Measurements from ENCODE around the gene CCDC183. TPM values are rescaled to one million over a fixed set of nuclear protein-coding genes. Genes with fewer than 3 reads are reported as not detected.

CCDC183 gene
- total and polyA plus RNA-seq, 4 donors, result 0.20 to 1.8 (median 1.0) TPM

DNA sequence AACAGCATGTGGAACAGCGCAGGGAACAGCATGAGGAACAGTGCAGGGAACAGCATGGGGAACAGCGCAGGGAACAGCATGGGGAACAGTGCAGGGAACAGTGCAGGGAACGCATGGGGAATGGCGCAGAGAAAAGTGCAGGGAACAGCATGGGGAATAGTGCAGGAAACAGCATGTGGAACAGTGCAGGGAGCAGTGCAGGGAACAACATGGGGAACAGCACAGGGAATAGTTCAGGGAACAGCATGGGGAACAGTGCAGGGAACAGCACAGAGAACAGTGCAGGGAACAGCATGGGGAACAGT lies 40.1 kb upstream of the CCDC183 start (continued):
- TF ChIP-seq FOXA2 (IDR thresholded peaks at IDR 0.05) (no peak), REST (IDR thresholded peaks at IDR 0.05) (no peak), RXRA (IDR thresholded peaks at IDR 0.05) (no peak), JUND (IDR thresholded peaks at IDR 0.05) (no peak), RAD21 (IDR thresholded peaks at IDR 0.05) (no peak), NR2F2 (IDR thresholded peaks at IDR 0.05) (no peak), EGR1 (IDR thresholded peaks at IDR 0.05; ENCODE audit: low read depth in 2 of 2) (no peak)

DNA sequence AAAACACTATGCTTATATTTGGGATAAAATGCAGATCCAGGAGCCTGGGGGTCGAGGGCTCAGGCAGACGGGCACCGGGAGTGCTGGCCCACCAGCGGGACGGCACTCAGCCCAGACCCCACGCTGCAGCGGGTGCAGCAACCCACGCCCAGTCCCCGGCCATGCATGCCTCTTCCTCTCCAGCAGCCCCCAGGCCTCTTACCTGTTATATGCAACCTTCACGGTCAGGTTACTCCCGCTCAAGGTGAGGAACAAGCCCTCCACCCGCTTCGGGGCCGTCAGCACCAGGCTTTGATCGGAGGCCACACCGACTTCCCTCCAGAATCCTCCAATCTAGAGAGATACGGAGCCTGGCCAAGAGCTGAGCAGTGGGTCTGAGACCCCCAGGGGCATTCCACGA lies 39.3 kb upstream of the CCDC183 start:
- no peak overlapping the region for H3K9ac ChIP-seq (ENCODE audit: low read depth in 1 of 2, low read length in 2 of 2)

More for the DNA sequence above, 39.3 kb upstream of the CCDC183 start:
- no peak for TF ChIP-seq FOXA2 (IDR thresholded peaks at IDR 0.05)
- TF ChIP-seq, protein P1, sequence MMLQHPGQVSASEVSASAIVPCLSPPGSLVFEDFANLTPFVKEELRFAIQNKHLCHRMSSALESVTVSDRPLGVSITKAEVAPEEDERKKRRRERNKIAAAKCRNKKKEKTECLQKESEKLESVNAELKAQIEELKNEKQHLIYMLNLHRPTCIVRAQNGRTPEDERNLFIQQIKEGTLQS (IDR thresholded peaks at IDR 0.05), result no peak
- no peak for TF ChIP-seq EGR1 (IDR thresholded peaks at IDR 0.05; ENCODE audit: low read depth in 2 of 2)
- no peak for TF ChIP-seq RXRA (IDR thresholded peaks at IDR 0.05)
- no peak for TF ChIP-seq NR2F2 (IDR thresholded peaks at IDR 0.05)
- TF ChIP-seq SP1 (IDR thresholded peaks at IDR 0.05), result no peak
- no peak for TF ChIP-seq REST (IDR thresholded peaks at IDR 0.05)
- no peak for TF ChIP-seq YY1 (IDR thresholded peaks at IDR 0.05)
- no peak for TF ChIP-seq RAD21 (IDR thresholded peaks at IDR 0.05)
- no peak for TF ChIP-seq CTCF (IDR thresholded peaks at IDR 0.05; ENCODE audit: low read depth, low read length, missing input control)
- no peak for TF ChIP-seq JUND (IDR thresholded peaks at IDR 0.05)
- no peak for TF ChIP-seq HNF4A (conservative IDR thresholded peaks at IDR 0.05)
- Histone ChIP-seq H3K36me3 (ENCODE audit: control insufficient read depth in 4 of 4, insufficient read depth in 3 of 4, low read depth in 1 of 4, low read length in 3 of 4) (no peaks in the 10 kb centered on the region), H3K27me3 (ENCODE audit: control insufficient read depth in 4 of 4, insufficient read depth in 4 of 4, low read length in 3 of 4) (no peaks in the 10 kb centered on the region), H3K4me1 (ENCODE audit: control insufficient read depth in 4 of 4, insufficient read depth in 4 of 4, low read length in 3 of 4) (no peaks in the 10 kb centered on the region), H3K9me3 (ENCODE audit: control insufficient read depth in 4 of 4, low read length in 3 of 4) (peaks cover 0 to 1% (median under 1%) of the 10 kb centered on the region in 4 donors), H3K27ac (ENCODE audit: low read depth in 1 of 2, low read length in 2 of 2) (no peak overlapping the region), H3K4me3 (ENCODE audit: low read depth in 1 of 3, low read length in 3 of 3) (no peak overlapping the region)
- DNase-seq (ENCODE audit: low spot score), result no peak
- 95% methylated on average over 18 of the region's 18 CpGs for WGBS
